ENCODE results near the gene TSKU. TPM values are rescaled to one million over a fixed set of nuclear protein-coding genes. Genes with fewer than 3 reads are reported as not detected.

TSKU gene
- total RNA-seq, 2 donors from 2014 or later: 32.7 to 51.7 TPM

GRCh38 chr11:76807206-76807875 lies 24.2 kb downstream of the TSKU start:
- no peak overlapping the region for H3K4me3 ChIP-seq
- intact Hi-C loops (cut with DNase I): no loop called here
- ATAC-seq (peak; percentile 82), DNase-seq (peak; percentile 84 to 93 (median 89))
- H3K27ac ChIP-seq: no peak overlapping the region
- no peaks in the 10 kb centered on the region for H3K36me3 ChIP-seq (replicated peaks in 1 of 2; ENCODE audit: insufficient read depth in 1 of 2, low read depth in 2 of 2)
- H3K9me3 ChIP-seq: no peaks in the 10 kb centered on the region
- WGBS, 2 donors: 12% methylated on average over 17 to 19 of the region's 19 CpGs
- TF ChIP-seq CTCF (IDR thresholded peaks at IDR 0.05) (peak; percentile 60 to 77 (median 71)), POLR2A (IDR thresholded peaks at IDR 0.05) (no peak)
- peaks cover 23% of the 10 kb centered on the region for H3K4me1 ChIP-seq
- no peaks in the 10 kb centered on the region for H3K27me3 ChIP-seq

- ATAC-seq: no peak
- H3K4me3 ChIP-seq: no peak overlapping the region
- TF ChIP-seq CTCF (IDR thresholded peaks at IDR 0.05) (no peak), POLR2A (IDR thresholded peaks at IDR 0.05) (no peak)
- H3K4me1 ChIP-seq: peaks cover 14% of the 10 kb centered on the region
- H3K36me3 ChIP-seq (replicated peaks in 1 of 2; ENCODE audit: insufficient read depth in 1 of 2, low read depth in 2 of 2): no peaks in the 10 kb centered on the region
- no peaks in the 10 kb centered on the region for H3K9me3 ChIP-seq
- no peaks in the 10 kb centered on the region for H3K27me3 ChIP-seq
- 87 to 90% methylated on average over 12 of the region's 12 CpGs for WGBS, 2 donors
- intact Hi-C loops (cut with DNase I): no loop called here
- DNase-seq: peak in 1 of 4 donors; percentile 7
- no peak overlapping the region for H3K27ac ChIP-seq
Measured at GRCh38 chr11:76808171-76808570, 25.0 kb downstream of the TSKU start.

GRCh38 chr11:76808996-76809395 lies 25.8 kb downstream of the TSKU start:
- ATAC-seq (no peak), DNase-seq (peak in 1 of 4 donors; percentile 6)
- TF ChIP-seq CTCF (IDR thresholded peaks at IDR 0.05) (no peak), POLR2A (IDR thresholded peaks at IDR 0.05) (no peak)
- intact Hi-C loops (cut with DNase I): no loop called here
- no peaks in the 10 kb centered on the region for H3K36me3 ChIP-seq (replicated peaks in 1 of 2; ENCODE audit: insufficient read depth in 1 of 2, low read depth in 2 of 2)
- no peaks in the 10 kb centered on the region for H3K27me3 ChIP-seq
- no peak overlapping the region for H3K4me3 ChIP-seq
- H3K9me3 ChIP-seq: no peaks in the 10 kb centered on the region
- 75 to 77% methylated on average over 5 of the region's 5 CpGs for WGBS, 2 donors
- H3K4me1 ChIP-seq: peaks cover 7% of the 10 kb centered on the region
- no peak overlapping the region for H3K27ac ChIP-seq

- DNase-seq (peak in 3 of 4 donors; percentile 57 to 66 (median 60)), ATAC-seq (peak; percentile 61)
- Histone ChIP-seq H3K27ac (no peak overlapping the region), H3K9me3 (no peaks in the 10 kb centered on the region), H3K4me1 (peaks cover 7% of the 10 kb centered on the region), H3K4me3 (no peak overlapping the region), H3K27me3 (no peaks in the 10 kb centered on the region), H3K36me3 (replicated peaks in 1 of 2; ENCODE audit: insufficient read depth in 1 of 2, low read depth in 2 of 2) (no peaks in the 10 kb centered on the region)
- 56 to 60% methylated on average over 6 to 11 of the region's 11 CpGs for WGBS, 2 donors
- TF ChIP-seq CTCF (IDR thresholded peaks at IDR 0.05) (peak; percentile 40 to 76 (median 66)), POLR2A (IDR thresholded peaks at IDR 0.05) (no peak)
- intact Hi-C loops (cut with DNase I): loop anchor here (5.0 kb wide), 1 partner anchor 112 kb away; no protein-coding TSS in a partner anchor
Measured at GRCh38 chr11:76810151-76810853, 27.1 kb downstream of the TSKU start.
